HG02571 (cell line): ENCODE results near the gene PYGM.

Experiments used
- ATAC-seq: cut with Tn5 transposase; IDR thresholded peaks from one replicate; pipeline ENCODE4 v1.9.1; 2021; ENCODE audit warnings: mild to moderate bottlenecking, moderate library complexity; ENCODE audit not compliant: unreplicated experiment

Gene PYGM

DNA sequence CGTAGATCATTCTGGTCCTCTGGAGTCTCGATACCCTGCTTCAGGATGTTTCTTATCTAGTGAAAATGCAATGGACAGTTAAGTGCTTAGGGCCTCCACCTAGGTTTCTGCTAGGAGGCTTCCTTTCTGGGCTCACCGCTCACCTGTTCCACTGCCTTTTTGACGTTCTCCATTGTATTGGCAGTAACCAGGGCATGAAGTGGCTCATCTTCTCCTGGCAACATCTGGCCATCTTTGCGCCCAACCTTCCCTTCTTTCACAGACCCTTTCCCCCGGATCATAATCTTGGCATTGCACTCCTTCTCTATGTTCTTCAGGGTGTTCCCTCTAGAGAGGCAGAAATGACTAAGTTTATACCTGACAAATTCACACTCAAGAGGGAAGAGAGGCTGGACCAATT is 9.5 kb upstream of the PYGM start:
- ATAC-seq = no peak

DNA sequence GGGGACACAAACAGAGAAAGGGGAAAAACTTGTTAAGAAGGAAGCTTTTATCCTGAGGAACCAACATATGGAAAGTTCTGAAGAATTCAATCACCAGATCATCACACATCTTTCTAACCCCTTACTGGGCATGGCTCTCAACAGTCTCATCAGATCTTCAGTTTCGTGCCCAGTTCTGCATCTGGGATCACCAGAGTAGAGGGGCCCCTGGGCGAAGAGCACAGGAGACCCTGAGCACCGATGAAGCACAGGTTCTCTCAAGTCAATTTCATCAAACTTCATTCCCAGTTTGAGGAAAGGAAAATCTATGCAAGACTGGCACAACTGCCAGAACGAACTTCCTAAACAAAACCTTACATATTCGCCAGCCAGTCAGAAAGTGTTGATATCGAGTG is 8.5 kb upstream of the PYGM start:
- no peak for ATAC-seq

DNA sequence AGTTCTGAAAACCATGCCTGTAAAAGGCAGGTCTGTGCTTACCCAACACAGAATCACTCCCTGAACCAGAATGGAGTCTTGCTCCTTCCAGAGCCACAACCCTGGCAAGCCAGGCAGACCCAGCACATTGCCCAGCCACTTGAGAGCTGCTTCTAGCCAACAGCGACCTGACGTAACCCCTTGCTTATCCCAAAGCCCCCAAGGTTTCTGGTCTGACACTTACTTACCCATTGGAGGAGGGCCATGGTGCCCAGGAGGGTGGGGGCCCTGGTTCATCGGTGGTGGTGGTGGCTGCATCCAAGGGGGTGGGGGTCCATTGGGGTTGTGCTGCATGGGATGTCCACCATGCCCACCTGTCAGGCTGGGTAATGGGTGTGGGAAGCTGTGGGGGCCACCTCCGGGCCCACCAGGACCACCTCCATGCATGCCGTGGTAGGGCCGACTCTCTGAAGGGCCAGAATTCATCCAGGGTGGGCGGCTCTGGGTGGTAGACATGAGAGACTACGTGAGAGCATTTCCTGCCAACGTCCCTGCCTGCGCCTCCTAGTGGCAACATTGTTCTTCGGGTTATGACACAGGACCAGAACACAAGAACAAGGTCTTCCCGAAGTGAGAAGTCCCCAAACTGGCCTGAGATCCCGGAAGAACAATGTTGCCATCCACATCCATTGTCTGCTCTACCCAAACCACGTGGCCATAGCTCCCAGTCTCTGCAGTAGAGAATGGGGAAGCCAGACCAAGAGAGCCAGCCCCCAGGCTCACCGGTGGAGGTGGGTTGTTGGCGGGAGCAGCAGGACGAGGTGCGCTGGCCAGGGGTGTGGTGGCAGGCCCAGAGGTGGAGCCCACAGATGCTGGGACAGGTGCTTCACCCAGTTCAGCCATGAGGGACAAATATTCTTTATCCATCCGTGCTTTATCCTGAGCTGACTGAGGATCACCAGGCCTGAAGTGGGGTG is 7.8 kb upstream of the PYGM start:
- ATAC-seq = no peak

- no peak for ATAC-seq
Measured at GRCh38 chr11:64766881-64767280, 7.1 kb upstream of the PYGM start.

- no peak for ATAC-seq
Measured at GRCh38 chr11:64765851-64766665, 6.3 kb upstream of the PYGM start.

DNA sequence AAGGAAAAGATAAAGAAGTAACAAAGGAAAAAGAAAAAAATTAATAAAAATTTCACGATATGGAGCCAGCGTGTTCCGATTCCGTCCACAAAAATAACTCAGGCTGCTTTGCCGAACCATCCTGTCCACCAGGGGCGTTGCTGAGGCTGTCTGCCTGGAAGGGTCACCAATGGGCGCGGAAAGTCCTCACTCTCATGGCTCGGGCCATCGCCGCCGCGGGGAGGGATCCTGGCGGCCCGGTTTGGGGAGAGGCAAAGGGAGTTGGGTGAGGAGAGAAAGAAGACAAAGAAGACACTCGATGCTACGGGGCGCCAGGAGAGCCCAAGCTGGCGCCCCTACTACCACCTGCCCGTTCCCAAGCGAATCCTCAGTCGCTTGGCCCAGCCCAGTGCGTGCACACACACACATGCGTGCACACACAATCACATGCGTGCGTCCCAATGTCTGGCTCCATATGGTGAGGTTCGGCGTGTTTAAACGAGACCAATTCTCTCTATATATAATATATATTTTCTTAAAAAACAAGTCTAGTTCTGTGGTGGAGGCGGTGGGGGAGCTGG is 5.6 kb upstream of the PYGM start:
- ATAC-seq = no peak

DNA sequence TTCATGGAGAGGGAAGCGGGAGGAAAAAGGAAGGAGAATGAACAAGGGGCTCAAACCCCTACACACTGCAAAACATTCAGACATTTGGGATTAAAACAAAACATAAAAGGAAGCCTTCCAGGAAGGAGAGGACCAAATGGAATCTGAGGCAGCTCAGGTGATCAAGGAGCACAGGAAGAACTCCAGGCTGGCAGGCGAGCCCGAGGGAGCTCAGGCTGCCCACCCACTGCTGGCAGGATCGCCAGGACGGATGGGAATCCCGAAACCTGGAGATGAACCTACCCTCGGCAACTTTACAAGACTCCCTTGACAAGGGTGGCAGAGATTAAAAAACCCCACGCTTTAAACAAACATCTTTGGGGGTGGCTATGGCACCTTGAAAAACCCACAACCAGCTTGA is 5.0 kb upstream of the PYGM start:
- ATAC-seq = no peak

- ATAC-seq = no peak
Measured at GRCh38 chr11:64764040-64764611, 4.4 kb upstream of the PYGM start.

- ATAC-seq = no peak
Measured at GRCh38 chr11:64763526-64764039, 3.8 kb upstream of the PYGM start.

DNA sequence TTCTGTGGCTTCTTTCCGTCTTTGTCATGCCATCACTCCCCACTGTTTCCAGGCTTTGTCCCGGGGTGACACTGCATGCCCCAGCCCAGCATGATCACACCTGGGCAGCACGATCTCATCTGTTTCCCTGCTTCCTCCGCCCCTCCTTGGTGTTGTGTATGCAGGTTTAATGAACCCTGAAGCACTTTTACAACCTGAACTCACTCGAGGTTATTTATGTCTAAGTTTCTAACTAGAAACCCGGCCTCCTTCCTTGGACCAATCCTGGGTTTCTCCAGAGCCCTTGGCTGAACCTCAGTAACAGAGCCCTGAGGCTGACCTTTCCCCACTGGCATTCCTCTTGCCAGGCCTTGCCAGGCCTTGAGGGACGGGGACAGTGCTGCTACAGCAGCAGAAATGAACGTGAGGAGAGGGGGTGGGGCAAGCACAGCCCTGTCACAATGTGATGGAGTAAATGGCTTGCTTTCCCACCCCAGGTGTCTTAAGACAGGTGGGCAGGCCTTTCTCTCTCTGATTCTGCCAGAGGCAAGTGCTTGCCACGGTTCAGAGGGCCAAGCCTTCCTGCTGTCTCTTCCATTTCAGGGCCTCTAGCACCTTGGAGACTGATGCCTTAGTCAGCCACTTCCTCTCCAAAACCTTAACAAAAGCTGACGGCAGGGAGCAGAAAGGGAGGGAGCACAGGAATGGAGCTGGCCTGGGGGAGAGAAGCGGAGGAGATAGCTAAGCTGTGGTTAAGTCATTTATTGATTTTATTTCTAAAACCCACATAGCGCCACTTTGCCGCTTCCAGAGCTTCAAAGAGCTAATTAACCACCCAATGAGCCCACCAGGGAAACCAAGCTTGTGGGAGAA is 3.1 kb upstream of the PYGM start:
- no peak for ATAC-seq

GRCh38 chr11:64762277-64762673 is 2.5 kb upstream of the PYGM start:
- no peak for ATAC-seq

DNA sequence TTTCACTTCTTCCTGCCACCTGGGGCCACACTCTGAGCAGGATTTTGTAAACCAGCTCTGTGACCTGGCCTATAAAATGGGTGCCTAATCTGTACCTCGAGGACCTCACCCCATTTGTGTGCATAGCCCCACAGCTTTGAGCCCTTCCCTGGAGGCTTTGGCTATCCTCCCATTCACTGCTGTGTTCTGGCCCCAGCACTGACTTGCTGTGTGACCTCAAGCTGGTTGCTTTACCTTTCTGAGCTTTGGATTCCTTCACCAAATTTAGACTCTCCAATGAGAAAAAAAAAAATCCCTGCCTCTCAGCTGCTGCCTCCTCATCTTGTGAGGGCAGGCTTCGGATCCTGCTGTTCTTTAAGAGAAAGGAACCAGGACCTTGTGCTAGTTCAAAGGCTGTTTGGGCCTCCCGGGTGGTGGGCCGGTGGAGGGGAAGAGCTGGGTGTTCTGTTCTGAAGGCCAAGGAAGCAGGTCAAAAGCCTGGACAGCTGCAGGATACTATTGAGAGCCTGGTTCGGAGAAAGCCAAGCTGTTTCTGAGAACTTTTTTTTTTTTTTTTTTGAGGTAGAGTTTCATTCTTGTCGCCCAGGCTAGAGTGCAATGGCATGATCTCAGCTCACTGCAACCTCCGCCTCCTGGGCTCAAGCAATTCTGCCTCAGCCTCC is 1.1 kb upstream of the PYGM start:
- no peak for ATAC-seq

DNA sequence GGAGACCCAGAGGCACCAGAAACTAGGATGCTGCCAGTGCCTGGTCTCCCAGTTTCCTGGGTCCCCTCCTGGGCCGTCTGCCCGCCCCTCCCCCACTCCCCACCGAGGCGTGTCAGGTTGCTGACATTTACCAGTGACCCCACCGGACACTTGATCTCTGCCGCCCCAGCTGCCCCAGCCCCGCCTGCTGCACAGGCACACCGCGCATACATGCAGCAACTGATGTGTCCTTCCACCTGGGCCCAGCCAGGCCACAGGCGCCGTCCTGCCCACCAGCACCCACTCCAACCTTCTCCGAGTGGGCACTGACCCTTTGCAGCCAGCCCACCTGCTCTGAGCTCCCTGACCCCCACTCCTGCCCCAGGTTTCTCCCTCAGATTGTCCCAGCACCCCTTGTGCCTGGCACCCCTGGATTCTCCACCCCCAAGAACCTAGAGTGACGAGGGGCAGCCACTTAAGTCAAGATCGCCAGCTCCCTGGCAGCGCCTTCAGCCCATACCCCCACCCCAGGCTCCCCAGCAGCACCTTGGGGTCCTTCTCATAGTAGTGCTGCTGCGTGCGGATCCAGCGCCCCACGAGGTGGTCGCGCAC is 548 bp downstream of the PYGM start:
- ATAC-seq = no peak

GRCh38 chr11:64758330-64759079 is 1.3 kb downstream of the PYGM start:
- ATAC-seq = no peak

- ATAC-seq = no peak
Measured at GRCh38 chr11:64757549-64758329, 2.0 kb downstream of the PYGM start.

GRCh38 chr11:64755681-64756361 is 4.0 kb downstream of the PYGM start:
- no peak for ATAC-seq
